SJCRH30 (cell line): ENCODE results near the gene COLQ. TPM values are rescaled to one million over a fixed set of nuclear protein-coding genes. Genes with fewer than 3 reads are reported as not detected.

ENCODE experiments used
- DNase-seq, 2 experiments: peaks; one replicate each; pipeline ENCODE4 v3.0.0-alpha.2; 2015 to 2020
- H3K27ac ChIP-seq: fragments of 250-450 bp; sonication (Bioruptor Pico); 2 replicates; pipeline ENCODE4 v1.5.1; 2020; ENCODE audit warnings: mild to moderate bottlenecking, moderate library complexity
- H3K27me3 ChIP-seq: fragments of 250-450 bp; sonication (Bioruptor Pico); 2 replicates; pipeline ENCODE4 v1.5.1; 2020; ENCODE audit warnings: mild to moderate bottlenecking, moderate library complexity
- H3K36me3 ChIP-seq: fragments of 250-450 bp; sonication (Bioruptor Pico); 2 replicates; pipeline ENCODE4 v1.5.1; 2020; ENCODE audit warnings: mild to moderate bottlenecking, moderate library complexity
- H3K4me1 ChIP-seq: fragments of 250-450 bp; sonication (Bioruptor Pico); 2 replicates; pipeline ENCODE4 v1.5.1; 2020; ENCODE audit warnings: mild to moderate bottlenecking, moderate library complexity
- H3K4me3 ChIP-seq: fragments of 250-450 bp; sonication (Bioruptor Pico); 2 replicates; pipeline ENCODE4 v1.5.1; 2020; ENCODE audit warnings: mild to moderate bottlenecking, moderate library complexity
- H3K9me3 ChIP-seq: fragments of 250-450 bp; sonication (Bioruptor Pico); replicated peaks from 2 replicates; pipeline ENCODE4 v1.5.1; 2020; ENCODE audit warnings: mild to moderate bottlenecking, moderate library complexity
- total RNA-seq: library from RNA; depleted of rRNA; stranded (reverse); fragments of >200 nt; shearing (Covaris generic); gene quantifications from 2 replicates; pipeline ENCODE4 v1.2.3, GENCODE V29; 2014

The COLQ gene
- total RNA-seq, 1 experiment from 2014 or later: 0.24 TPM

DNA sequence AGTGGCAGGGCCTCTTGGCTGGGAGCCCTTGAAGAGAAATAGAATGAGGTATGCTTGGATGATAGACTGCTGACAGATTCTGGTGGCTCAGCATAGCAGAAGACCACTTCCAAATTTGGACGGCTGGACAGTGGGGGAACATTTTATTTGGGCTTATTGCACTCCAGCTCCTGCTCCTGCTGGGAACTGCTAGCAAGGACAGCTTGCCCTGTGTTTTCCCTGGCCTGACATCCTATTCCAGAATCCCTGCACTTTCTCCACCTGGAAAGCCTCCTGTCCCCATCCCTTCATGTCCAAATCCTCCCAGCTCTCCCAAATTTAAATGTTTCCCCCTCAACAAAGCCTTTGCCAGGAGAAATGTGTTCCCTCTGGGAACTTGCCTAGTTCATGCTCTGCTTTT is 9.8 kb upstream of the COLQ start:
- Histone ChIP-seq H3K27ac (no peak overlapping the region), H3K4me3 (no peak overlapping the region), H3K4me1 (no peaks in the 10 kb centered on the region), H3K9me3 (no peaks in the 10 kb centered on the region), H3K27me3 (no peaks in the 10 kb centered on the region), H3K36me3 (no peaks in the 10 kb centered on the region)
- no peak for DNase-seq

DNA sequence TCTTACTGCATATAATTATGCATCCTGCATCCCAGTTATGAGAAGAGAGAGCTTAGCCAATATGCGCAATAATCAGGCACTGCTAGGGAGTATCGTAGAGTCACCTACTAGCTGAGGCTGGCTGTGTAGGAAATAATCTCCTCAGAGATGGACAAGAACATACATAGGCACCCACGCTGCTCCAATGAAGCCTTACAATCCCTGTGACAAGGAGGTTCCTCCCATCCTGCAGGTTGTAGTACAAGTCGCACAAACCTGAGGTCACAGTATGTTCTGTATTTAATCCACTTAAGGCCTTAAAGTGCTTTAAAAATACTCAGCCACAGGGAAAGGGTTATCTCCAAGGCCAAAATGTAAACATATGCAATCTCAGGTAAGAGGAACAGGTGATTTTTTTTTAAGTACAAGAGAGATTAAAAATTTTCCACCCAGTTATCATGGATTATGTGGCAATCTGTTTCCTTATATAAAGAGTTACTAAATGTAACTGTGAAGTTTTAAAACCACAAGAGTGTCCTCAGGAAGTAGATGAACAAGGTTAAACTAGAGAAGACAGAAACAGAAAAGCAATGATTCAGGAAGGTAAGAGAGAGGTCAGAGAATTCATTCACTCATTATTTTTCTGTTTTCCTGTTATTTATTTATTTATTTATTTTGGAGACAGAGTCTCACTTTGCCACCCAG is 7.5 kb upstream of the COLQ start:
- H3K27ac ChIP-seq: no peak overlapping the region
- no peaks in the 10 kb centered on the region for H3K4me1 ChIP-seq
- no peaks in the 10 kb centered on the region for H3K27me3 ChIP-seq
- no peaks in the 10 kb centered on the region for H3K36me3 ChIP-seq
- H3K9me3 ChIP-seq: no peaks in the 10 kb centered on the region
- H3K4me3 ChIP-seq: no peak overlapping the region
- DNase-seq: no peak

DNA sequence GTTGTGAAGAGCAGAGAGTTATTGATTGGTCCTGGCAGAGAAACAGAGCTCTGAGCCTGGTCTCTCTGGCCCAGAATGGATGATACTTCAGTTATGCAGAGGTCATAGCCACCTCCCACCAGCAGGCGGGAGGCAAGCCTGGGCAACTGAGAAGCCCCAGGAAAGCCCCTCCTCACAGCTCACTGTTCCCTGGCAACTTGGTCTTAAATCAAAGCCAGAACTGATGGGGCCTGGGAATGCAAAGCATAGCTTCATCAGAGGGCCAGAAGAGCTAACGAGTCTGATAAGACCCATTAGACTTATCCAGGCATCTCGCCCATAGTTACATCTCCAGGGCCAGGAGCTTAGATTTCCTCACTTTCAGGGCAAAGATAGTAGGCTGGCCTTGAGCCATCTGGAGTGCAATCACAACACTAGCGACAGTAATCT is 5.5 kb upstream of the COLQ start:
- peak in 1 of 2 experiments; percentile 6 for DNase-seq
- Histone ChIP-seq H3K4me3 (no peak overlapping the region), H3K27me3 (no peaks in the 10 kb centered on the region), H3K4me1 (no peaks in the 10 kb centered on the region), H3K9me3 (no peaks in the 10 kb centered on the region), H3K36me3 (no peaks in the 10 kb centered on the region), H3K27ac (no peak overlapping the region)

DNA sequence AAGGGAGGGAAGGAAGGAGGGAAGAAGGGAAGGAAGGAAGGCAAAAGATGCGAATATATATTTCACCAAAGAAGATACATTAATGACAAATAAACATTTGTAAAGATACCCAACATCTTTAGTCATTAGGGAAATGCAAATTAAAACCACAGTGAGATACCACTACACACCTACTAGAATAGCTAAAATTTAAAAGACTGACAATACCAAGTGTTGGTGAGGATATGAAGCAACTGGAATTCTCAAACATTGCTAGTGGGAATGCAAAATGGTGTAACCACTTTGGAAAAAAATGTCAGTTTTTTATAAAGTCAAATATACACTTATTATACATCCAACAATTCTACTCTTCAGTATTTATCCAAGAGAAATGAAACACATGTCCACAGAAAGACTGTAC is 4.3 kb upstream of the COLQ start:
- Histone ChIP-seq H3K27me3 (no peaks in the 10 kb centered on the region), H3K27ac (no peak overlapping the region), H3K9me3 (no peaks in the 10 kb centered on the region)

DNA sequence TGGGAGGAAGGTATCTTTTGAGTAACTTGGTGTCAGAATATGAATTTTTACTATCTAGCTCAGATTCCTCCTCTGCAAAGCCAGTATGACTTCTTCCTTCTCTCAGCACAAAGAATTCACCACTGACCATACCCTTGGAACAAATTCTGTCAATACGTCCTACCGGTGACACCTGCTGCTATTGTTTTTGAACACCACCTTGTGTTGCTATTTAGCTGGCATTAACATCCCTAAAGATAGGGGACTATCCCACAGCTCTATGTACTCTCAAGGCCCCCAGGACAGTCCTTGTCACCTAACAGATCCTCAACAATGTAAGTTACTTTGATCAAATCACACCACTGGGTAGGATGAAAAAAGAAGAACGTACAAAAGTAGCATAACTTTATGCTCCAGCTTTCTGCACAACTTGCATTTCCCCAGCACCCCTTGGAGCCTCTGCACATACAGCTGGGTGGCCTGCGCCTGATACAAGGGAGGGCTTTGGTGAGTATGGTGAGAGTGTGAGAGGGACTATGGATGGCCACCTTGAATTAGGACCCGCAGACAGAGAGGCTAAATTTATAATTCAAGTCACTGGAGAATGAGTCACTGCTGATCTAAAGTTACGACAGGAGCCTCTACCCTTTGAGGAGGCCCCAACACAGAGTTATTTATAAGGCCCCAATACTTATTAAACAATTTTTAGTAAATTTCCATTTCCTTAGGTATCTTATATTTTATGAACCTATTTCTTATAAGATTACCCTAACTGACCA is 2.3 kb upstream of the COLQ start:
- Histone ChIP-seq H3K9me3 (no peaks in the 10 kb centered on the region), H3K4me1 (no peaks in the 10 kb centered on the region), H3K36me3 (no peaks in the 10 kb centered on the region), H3K4me3 (no peak overlapping the region), H3K27me3 (no peaks in the 10 kb centered on the region), H3K27ac (no peak overlapping the region)
- no peak for DNase-seq

More for the DNA sequence above, 4.3 kb upstream of the COLQ start:
- Histone ChIP-seq H3K4me1 (no peaks in the 10 kb centered on the region), H3K4me3 (no peak overlapping the region), H3K36me3 (no peaks in the 10 kb centered on the region)
- no peak for DNase-seq

DNA sequence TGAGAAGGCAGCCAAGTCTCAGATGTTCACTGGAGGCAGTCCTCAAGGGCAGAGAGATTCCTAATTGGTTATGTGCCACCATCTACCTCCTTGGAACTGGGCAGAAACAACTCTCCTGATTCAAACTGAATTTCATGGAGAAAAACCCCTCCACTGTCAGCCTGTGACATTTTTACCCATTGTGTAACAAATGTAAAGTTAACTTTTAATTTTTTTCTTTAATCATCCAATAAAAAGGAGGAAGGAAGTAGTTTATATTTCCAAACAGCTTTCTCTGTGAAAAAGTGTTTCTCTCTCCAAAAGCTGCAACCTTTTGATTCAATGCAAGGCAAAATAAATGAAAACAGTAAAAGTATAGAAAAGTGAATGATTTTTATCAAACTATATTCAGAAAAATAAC is 510 bp upstream of the COLQ start:
- no peak overlapping the region for H3K27ac ChIP-seq
- H3K27me3 ChIP-seq: no peaks in the 10 kb centered on the region
- H3K36me3 ChIP-seq: no peaks in the 10 kb centered on the region
- H3K4me1 ChIP-seq: no peaks in the 10 kb centered on the region
- DNase-seq: no peak
- H3K9me3 ChIP-seq: no peaks in the 10 kb centered on the region
- H3K4me3 ChIP-seq: no peak overlapping the region

DNA sequence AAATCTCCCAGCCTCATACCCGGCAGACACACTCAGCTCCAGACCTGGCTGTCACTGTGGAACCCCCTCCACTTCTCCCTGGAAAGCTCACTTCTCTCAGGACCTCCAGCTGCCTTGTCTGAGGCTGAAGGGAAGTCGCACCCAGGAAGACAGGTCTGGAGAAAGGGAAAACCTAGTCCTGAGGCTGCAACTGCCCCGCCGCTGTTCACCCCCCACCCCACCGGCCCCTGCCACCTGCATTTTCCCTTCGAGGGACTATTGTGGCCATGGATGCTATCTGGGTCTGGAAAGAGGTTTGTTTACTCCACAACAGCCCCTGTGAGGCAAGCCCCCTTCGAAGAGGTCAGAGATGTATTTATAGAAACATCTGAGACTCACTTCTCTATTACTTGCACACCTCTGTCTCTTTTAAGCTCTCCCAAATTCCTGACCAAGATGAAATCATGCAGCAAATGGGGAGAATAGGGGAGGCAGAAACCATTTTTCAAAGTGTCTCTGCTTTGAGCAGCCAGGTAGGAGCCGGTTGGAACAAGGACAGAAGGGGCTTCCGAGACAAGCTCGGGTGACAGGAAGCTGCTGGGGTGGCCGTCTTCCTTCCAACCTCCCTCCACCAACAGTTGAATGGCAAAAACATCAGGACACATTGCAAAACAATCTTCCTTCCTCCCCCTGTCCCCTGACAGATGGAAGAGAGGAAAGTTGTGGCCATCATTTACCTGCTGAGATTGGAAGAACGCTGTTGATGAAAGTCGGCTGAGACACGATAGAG is 518 bp downstream of the COLQ start:
- H3K27ac ChIP-seq: no peak overlapping the region
- no peaks in the 10 kb centered on the region for H3K4me1 ChIP-seq
- H3K36me3 ChIP-seq: no peaks in the 10 kb centered on the region
- H3K4me3 ChIP-seq: no peak overlapping the region
- DNase-seq: no peak
- no peaks in the 10 kb centered on the region for H3K27me3 ChIP-seq
- no peaks in the 10 kb centered on the region for H3K9me3 ChIP-seq

DNA sequence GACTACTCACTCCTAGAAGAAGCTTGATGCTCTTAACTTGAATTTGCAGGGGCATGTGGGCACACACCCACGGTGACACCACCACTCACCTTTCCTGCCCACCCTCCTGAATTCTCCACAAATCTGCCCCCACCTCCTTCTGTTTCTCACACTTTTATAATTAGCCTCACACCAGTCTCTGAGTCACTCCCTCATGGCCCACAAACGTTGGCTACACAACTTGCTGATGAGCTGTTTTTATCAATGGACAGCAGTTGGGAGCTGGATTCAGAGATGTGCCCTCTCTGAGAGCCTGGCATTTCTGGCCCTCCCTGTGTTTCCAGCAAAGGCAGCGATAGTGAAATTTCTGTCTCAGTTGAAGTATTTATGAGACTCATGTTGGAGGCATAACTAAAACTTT is 1.3 kb downstream of the COLQ start:
- Histone ChIP-seq H3K36me3 (no peaks in the 10 kb centered on the region), H3K4me1 (no peaks in the 10 kb centered on the region), H3K27ac (no peak overlapping the region), H3K9me3 (no peaks in the 10 kb centered on the region), H3K27me3 (no peaks in the 10 kb centered on the region), H3K4me3 (no peak overlapping the region)
- no peak for DNase-seq

DNA sequence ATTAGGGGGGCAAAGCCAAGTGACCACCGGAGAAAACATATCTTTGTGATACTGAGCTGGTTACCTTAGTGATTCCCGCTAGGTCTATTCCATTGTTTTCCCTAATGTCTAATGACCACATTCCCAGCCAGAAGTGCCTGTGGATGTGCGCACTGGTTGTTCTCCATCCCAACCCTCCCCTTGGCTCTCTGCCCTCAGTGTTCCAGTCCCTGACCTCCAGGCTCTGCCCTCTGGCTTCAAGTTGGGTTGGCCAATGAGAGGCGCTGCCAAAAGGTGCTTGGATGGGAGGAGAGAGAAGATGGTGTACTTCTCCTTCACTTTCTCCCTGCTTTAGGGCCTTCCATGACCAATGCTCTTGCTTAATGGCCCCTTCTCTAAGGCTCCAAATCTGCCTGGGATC is 2.4 kb downstream of the COLQ start:
- Histone ChIP-seq H3K36me3 (no peaks in the 10 kb centered on the region), H3K4me3 (no peak overlapping the region), H3K9me3 (no peaks in the 10 kb centered on the region), H3K27me3 (no peaks in the 10 kb centered on the region), H3K4me1 (no peaks in the 10 kb centered on the region), H3K27ac (no peak overlapping the region)
- DNase-seq: no peak

DNA sequence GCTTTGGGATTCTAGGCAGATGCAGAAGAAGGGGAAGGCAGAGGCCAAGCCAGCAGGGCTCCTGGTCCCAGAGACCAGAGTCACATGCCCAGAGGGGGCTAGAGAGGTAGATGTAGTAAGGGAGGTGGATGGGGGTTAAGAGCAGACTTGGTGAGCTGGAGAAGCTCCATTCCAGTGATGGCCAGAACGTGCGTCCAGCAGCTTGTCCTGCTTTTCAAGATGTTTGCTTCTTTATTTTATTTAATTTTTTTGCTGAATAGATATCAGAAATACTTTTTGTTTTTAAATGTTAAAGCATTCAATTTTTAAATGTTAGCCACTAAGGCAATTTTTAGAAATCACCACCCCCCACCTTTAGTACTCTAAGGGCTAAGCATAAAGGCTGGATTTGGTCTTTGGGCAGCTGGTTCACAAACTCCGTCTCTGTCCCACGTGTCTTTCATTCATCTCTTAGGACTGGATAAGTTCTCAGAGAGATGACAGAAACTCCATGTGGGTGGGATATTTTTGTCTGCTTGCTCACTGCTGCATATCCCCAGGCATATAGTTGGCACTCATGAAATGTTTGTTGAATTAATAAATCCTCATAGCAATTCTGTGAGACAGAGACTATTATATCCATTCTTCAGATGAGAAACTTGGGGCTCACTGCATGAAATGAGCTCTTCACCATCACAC is 6.7 kb downstream of the COLQ start:
- H3K4me1 ChIP-seq: peaks cover 2% of the 10 kb centered on the region; the same call in 1 of the 2 replicates
- no peaks in the 10 kb centered on the region for H3K36me3 ChIP-seq
- no peak for DNase-seq
- H3K27me3 ChIP-seq: no peaks in the 10 kb centered on the region
- H3K9me3 ChIP-seq: no peaks in the 10 kb centered on the region
- H3K4me3 ChIP-seq: no peak overlapping the region
- no peak overlapping the region for H3K27ac ChIP-seq

DNA sequence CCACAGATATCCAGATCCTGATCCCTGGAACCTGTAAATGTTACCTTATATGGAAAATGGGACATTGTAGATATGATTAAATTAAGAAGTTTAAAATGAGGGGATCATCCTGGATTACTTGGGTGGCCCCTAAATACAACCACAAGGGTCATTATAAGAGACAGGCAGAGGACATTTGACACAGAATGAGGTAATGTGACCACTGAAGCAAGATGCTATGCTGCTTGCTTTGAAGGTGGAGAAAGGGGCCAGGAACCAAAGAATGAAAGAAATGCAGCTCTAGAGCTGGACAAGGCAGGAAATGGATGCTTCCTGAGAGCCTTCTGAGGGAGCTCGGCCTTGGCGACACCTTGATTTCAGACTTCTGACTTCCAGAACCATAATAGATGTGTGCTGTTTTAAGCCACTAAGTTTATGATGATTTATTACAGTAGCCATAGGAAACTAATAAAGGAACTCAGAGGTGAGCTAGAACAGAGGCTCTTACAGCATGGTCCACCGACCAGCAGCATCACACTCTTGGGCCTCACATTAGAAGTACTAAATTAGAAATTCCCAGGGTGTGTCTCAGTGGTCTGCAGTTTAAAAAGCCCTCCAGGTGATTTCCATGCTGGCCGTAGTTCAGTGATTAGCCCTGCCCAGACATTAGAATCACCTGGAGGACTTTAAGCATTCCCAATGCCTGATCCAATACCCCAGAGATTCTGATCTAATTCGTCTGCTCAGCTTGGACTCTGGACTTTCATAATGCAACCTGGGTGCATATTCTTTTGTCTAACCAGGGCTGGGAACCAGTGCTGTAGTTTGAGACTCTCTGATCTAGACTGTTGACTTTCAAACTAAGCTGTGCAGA is 7.5 kb downstream of the COLQ start:
- Histone ChIP-seq H3K27me3 (no peaks in the 10 kb centered on the region), H3K27ac (no peak overlapping the region), H3K4me3 (no peak overlapping the region), H3K4me1 (peaks cover 2% of the 10 kb centered on the region; the same call in 1 of the 2 replicates), H3K36me3 (no peaks in the 10 kb centered on the region), H3K9me3 (no peaks in the 10 kb centered on the region)
- no peak for DNase-seq

DNA sequence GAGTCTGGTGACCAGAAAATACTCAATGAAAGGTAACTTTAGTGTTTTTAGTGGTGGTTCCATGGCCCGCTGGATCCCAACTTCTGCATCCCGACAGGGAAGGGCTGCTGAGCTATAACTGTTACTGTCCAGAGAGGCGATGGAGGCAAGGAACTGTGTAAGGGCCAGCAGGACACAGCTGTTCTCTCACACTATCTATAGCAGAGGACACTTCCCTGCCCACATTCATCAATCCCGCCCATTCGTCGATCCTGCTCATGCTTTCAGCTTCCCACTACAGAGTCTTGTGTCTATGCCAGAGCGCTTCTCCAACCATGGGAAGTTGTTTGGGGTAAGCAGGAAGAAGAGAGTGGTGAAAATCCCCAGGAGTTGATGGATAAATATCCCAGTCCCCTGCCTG is 8.4 kb downstream of the COLQ start:
- Histone ChIP-seq H3K4me3 (no peak overlapping the region), H3K27me3 (no peaks in the 10 kb centered on the region)
- no peak for DNase-seq

DNA sequence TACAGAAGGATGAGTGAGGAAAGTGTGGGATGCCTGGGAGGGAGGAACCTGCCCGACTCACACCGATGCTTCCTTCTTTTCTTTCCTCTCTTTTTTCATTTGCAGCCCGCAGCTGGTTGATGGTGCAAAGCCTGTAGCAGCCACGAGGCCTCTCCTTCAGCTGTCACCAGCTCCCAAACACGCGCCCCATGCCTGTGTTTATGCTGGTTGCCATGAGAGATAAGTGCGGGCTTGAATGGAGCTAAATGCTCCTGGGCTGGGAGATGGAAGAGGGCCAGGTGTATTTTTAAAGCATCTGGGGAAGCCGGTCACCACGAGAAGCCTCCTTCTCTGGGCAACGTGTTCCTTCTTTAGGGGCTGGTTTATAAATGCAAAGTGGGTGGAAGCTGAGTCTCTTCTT is 9.3 kb downstream of the COLQ start:
- Histone ChIP-seq H3K9me3 (no peaks in the 10 kb centered on the region), H3K4me3 (no peak overlapping the region), H3K27me3 (no peaks in the 10 kb centered on the region), H3K27ac (no peak overlapping the region), H3K36me3 (no peaks in the 10 kb centered on the region), H3K4me1 (peaks cover 2% of the 10 kb centered on the region; the same call in 1 of the 2 replicates)
- DNase-seq: peak; percentile 71 to 80

More for the DNA sequence above, 8.4 kb downstream of the COLQ start:
- Histone ChIP-seq H3K4me1 (peaks cover 2% of the 10 kb centered on the region; the same call in 1 of the 2 replicates), H3K9me3 (no peaks in the 10 kb centered on the region), H3K36me3 (no peaks in the 10 kb centered on the region), H3K27ac (no peak overlapping the region)

DNA sequence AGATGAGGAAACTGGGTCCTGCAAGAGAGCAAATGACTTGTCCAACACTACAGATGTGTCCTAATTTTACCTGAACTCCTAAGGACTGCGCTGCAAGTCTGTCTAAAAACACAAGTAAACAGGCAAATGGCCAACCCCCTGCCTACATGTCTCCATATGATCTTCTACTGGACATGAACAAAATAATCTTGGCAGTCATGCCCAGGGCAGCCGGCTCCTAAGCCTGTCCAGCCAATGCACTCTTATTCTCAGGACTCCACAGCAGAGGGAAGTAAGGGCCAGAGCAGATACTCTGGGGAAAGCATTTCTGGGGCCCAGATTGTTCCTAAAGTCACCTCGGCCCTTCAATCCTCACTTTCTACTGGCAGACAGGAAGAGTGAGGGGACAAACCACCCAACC is 10.3 kb downstream of the COLQ start:
- H3K36me3 ChIP-seq: no peaks in the 10 kb centered on the region
- H3K27ac ChIP-seq: no peak overlapping the region
- H3K4me1 ChIP-seq: peaks cover 2% of the 10 kb centered on the region; the same call in 1 of the 2 replicates
- H3K4me3 ChIP-seq: no peak overlapping the region
- H3K27me3 ChIP-seq: no peaks in the 10 kb centered on the region
- H3K9me3 ChIP-seq: no peaks in the 10 kb centered on the region
- DNase-seq: no peak
